HG03575 (cell line): Measurements from ENCODE around the gene FDX1.

Experiments
- ATAC-seq: cut with Tn5 transposase; IDR thresholded peaks from one replicate; pipeline ENCODE4 v1.9.1; 2021; ENCODE audit not compliant: unreplicated experiment, insufficient number of reproducible peaks, low FRiP score; ENCODE audit errors: extremely low read depth

The FDX1 gene

GRCh38 chr11:110454609-110455008, 24.9 kb downstream of the FDX1 start:
- no peak for ATAC-seq

- no peak for ATAC-seq
These were observed 26.0 kb downstream of the FDX1 start for GRCh38 chr11:110455718-110456117.

- no peak for ATAC-seq
These were observed 33.4 kb downstream of the FDX1 start for GRCh38 chr11:110463153-110463552.

GRCh38 chr11:110465231-110465630, 35.5 kb downstream of the FDX1 start:
- ATAC-seq = no peak

GRCh38 chr11:110467556-110467955, 37.8 kb downstream of the FDX1 start:
- ATAC-seq = no peak

- ATAC-seq = no peak
These were observed 38.4 kb downstream of the FDX1 start for GRCh38 chr11:110468121-110468520.

GRCh38 chr11:110469127-110469526, 39.4 kb downstream of the FDX1 start:
- no peak for ATAC-seq

GRCh38 chr11:110470716-110471115, 41.0 kb downstream of the FDX1 start:
- no peak for ATAC-seq

- no peak for ATAC-seq
These were observed 41.6 kb downstream of the FDX1 start for GRCh38 chr11:110471371-110471770.

GRCh38 chr11:110472858-110473257, 43.1 kb downstream of the FDX1 start:
- no peak for ATAC-seq

GRCh38 chr11:110473706-110474105, 44.0 kb downstream of the FDX1 start:
- ATAC-seq = no peak

GRCh38 chr11:110474578-110474977, 44.8 kb downstream of the FDX1 start:
- ATAC-seq = no peak

- ATAC-seq = no peak
These were observed 45.9 kb downstream of the FDX1 start for GRCh38 chr11:110475671-110476070.

- no peak for ATAC-seq
These were observed 48.7 kb downstream of the FDX1 start for GRCh38 chr11:110478410-110478809.

- ATAC-seq = no peak
These were observed 49.7 kb downstream of the FDX1 start for GRCh38 chr11:110479108-110480101.

GRCh38 chr11:110481523-110481922, 51.8 kb downstream of the FDX1 start:
- ATAC-seq = no peak

- ATAC-seq = no peak
These were observed 56.4 kb downstream of the FDX1 start for GRCh38 chr11:110486156-110486555.

GRCh38 chr11:110488446-110488845, 58.7 kb downstream of the FDX1 start:
- no peak for ATAC-seq

GRCh38 chr11:110490886-110491285, 61.1 kb downstream of the FDX1 start:
- no peak for ATAC-seq

GRCh38 chr11:110491577-110492320, 62.0 kb downstream of the FDX1 start:
- ATAC-seq = no peak
